LNCaP clone FGC (cell line): ENCODE results near the gene KCNAB3.

Experiments
- DNase-seq: peaks from one replicate; pipeline ENCODE4 v3.0.0-alpha.2; 2011; ENCODE audit warnings: low read depth
- H3K4me3 ChIP-seq: 2 replicates; pipeline ENCODE4 v1.5.1; 2011; ENCODE audit warnings: mild to moderate bottlenecking, low read depth, low read length, control low read depth
- CTCF ChIP-seq: IDR thresholded peaks from 2 replicates; pipeline ENCODE4 v1.5.1; 2012; ENCODE audit warnings: mild to moderate bottlenecking; ENCODE audit not compliant: control insufficient read depth, insufficient read depth; ENCODE audit errors: extremely low read depth

Gene KCNAB3

GRCh38 chr17:7889166-7889955 lies 40.3 kb downstream of the KCNAB3 start:
- peak overlapping the region; percentile 50 for H3K4me3 ChIP-seq
- peak; percentile 99 for DNase-seq
- peak; percentile 32; the same call in 1 of the 2 replicates for TF ChIP-seq CTCF

- peak; percentile 88 for DNase-seq
These were observed 41.3 kb downstream of the KCNAB3 start, which contains the start of gene CHD3 for GRCh38 chr17:7888184-7888920. Gene CHD3, plus strand, starts transcription at chr17:7888789. Its CDS starts 212 bp downstream, at chr17:7889001.

GRCh38 chr17:7887482-7888183 lies 42.0 kb downstream of the KCNAB3 start:
- peak overlapping the region; percentile 50 for H3K4me3 ChIP-seq
- no peak for TF ChIP-seq CTCF
- DNase-seq, result peak; percentile 99

More at GRCh38 chr17:7888184-7888920, 41.3 kb downstream of the KCNAB3 start, which contains the start of gene CHD3:
- peak within 1 kb of the TSS; percentile 50 for H3K4me3 ChIP-seq
- TF ChIP-seq CTCF, result no peak

GRCh38 chr17:7887038-7887481 lies 42.6 kb downstream of the KCNAB3 start:
- peak; percentile 25; the same call in 1 of the 2 replicates for TF ChIP-seq CTCF
- peak overlapping the region; percentile 77 for H3K4me3 ChIP-seq
- no peak for DNase-seq

- peak; percentile 5; the same call in 1 of the 2 replicates for TF ChIP-seq CTCF
- peak overlapping the region; percentile 77 for H3K4me3 ChIP-seq
- no peak for DNase-seq
These were observed 43.2 kb downstream of the KCNAB3 start for GRCh38 chr17:7886227-7887037.
